WTC11 (cell line): ENCODE results near the gene PTPRK.

Source experiments
- CTCF ChIP-seq: fragments of 200-600 bp; IDR thresholded peaks from 2 replicates; pipeline ENCODE4 v1.8.0; 2022; ENCODE audit warnings: antibody characterized with exemption
- E2F4 ChIP-seq: sonication (generic); formaldehyde crosslinking; IDR thresholded peaks from 2 replicates; pipeline ENCODE4 v1.8.1; 2022; ENCODE audit warnings: low read depth, mild to moderate bottlenecking, moderate library complexity, missing genetic modification reagents, borderline replicate concordance
- GABPB1 ChIP-seq: sonication (generic); formaldehyde crosslinking; IDR thresholded peaks from 2 replicates; pipeline ENCODE4 v1.8.1; 2023; ENCODE audit warnings: mild to moderate bottlenecking, missing genetic modification reagents
- MAX ChIP-seq: sonication (generic); formaldehyde crosslinking; IDR thresholded peaks from 2 replicates; pipeline ENCODE4 v1.8.0; 2022; ENCODE audit warnings: mild to moderate bottlenecking, missing genetic modification reagents
- ZNF121 ChIP-seq: sonication (generic); formaldehyde crosslinking; IDR thresholded peaks from 2 replicates; pipeline ENCODE4 v1.8.0; 2023; ENCODE audit warnings: missing genetic modification reagents
- ZNF317 ChIP-seq: sonication (generic); formaldehyde crosslinking; IDR thresholded peaks from 2 replicates; pipeline ENCODE4 v1.8.1; 2023; ENCODE audit warnings: low read depth, mild to moderate bottlenecking, moderate library complexity, missing genetic modification reagents, borderline replicate concordance
- ZNF423 ChIP-seq: fragments of 250-450 bp; sonication (Bioruptor Pico); IDR thresholded peaks from 2 replicates; pipeline ENCODE4 v2.1.2; 2022; ENCODE audit warnings: mild to moderate bottlenecking, moderate library complexity

- TF ChIP-seq ZNF423 (CRISPR knock-in tag) = no peak
- no peak for TF ChIP-seq CTCF
- no peak for TF ChIP-seq E2F4
- TF ChIP-seq MAX (CRISPR knock-in tag) = no peak
- TF ChIP-seq GABPB1 (CRISPR knock-in tag) = no peak
- no peak for TF ChIP-seq ZNF121 (CRISPR knock-in tag)
- TF ChIP-seq ZNF317 (CRISPR knock-in tag) = no peak
Observed at GRCh38 chr6:128259029-128259724, 261.2 kb downstream of the PTPRK start.
